Limb (tissue), 2 donors: ENCODE results near the gene LRRC57.
"Not testable (repeated sequence)": the region's sequence is repeated elsewhere in the genome, so short reads cannot be mapped to it uniquely, and the experiment has no call there.

Experiments
- DNase-seq, 2 donors: peaks; one replicate each; pipeline ENCODE4 v3.0.0-alpha.2; 2016; ENCODE audit errors: extremely low spot score in 2 of 2

The LRRC57 gene

GRCh38 chr15:42548249-42549031 lies at the start of gene LRRC57, which contains the start of gene HAUS2:
Gene LRRC57, minus strand, starts transcription at chr15:42548793. Its CDS starts 359 bp downstream, at chr15:42548434.
Gene HAUS2, plus strand, starts transcription at chr15:42548838. Its CDS starts 35 bp downstream, at chr15:42548873.
- peak; percentile 88 to 94 for DNase-seq

GRCh38 chr15:42595626-42596240 lies 47.1 kb upstream of the LRRC57 start:
- DNase-seq, result peak in 1 of 2 donors; percentile 86

- no peak for DNase-seq
These were observed 45.5 kb upstream of the LRRC57 start for GRCh38 chr15:42594095-42594494.

- DNase-seq, result peak in 1 of 2 donors; percentile 47
These were observed 44.5 kb upstream of the LRRC57 start for GRCh38 chr15:42593143-42593542.

GRCh38 chr15:42592716-42593115 lies 44.1 kb upstream of the LRRC57 start:
- no peak for DNase-seq

GRCh38 chr15:42591238-42591934 lies 42.8 kb upstream of the LRRC57 start:
- DNase-seq, result no peak

GRCh38 chr15:42590619-42591237 lies 42.1 kb upstream of the LRRC57 start:
- no peak for DNase-seq

GRCh38 chr15:42584031-42584765 lies 35.6 kb upstream of the LRRC57 start:
- DNase-seq, result no peak

- no peak for DNase-seq
These were observed 34.2 kb upstream of the LRRC57 start for GRCh38 chr15:42582569-42583375.

GRCh38 chr15:42581272-42581730 lies 32.7 kb upstream of the LRRC57 start:
- peak; percentile 86 to 87 for DNase-seq

- DNase-seq, result no peak
These were observed 30.5 kb upstream of the LRRC57 start for GRCh38 chr15:42578984-42579537.

GRCh38 chr15:42577514-42578031 lies 29.0 kb upstream of the LRRC57 start:
- DNase-seq, result peak in 1 of 2 donors; percentile 44

- DNase-seq, result no peak
These were observed 28.2 kb upstream of the LRRC57 start for GRCh38 chr15:42576776-42577175.

- no peak for DNase-seq
These were observed 27.5 kb upstream of the LRRC57 start for GRCh38 chr15:42576040-42576594.

GRCh38 chr15:42575188-42576039 lies 26.8 kb upstream of the LRRC57 start, which contains the start of gene STARD9:
Gene STARD9, plus strand, starts transcription at chr15:42575606. Its CDS starts 110 bp downstream, at chr15:42575716.
- DNase-seq, result peak; percentile 98

- no peak for DNase-seq
These were observed 10.1 kb upstream of the LRRC57 start for GRCh38 chr15:42558739-42559138.

GRCh38 chr15:42556550-42557207 lies 8.1 kb upstream of the LRRC57 start:
- not testable (repeated sequence) for DNase-seq

GRCh38 chr15:42553554-42553953 lies 5.0 kb upstream of the LRRC57 start:
- DNase-seq, result no peak
